GM12878 (cell line): ENCODE data around the gene MEG3.
A peak's percentile ranks its signal among the peaks of the same experiment; 100 is the strongest.

Source experiments
- CBX5 ChIP-seq: sonication (generic); IDR thresholded peaks from 2 replicates; pipeline ENCODE4 v1.6.1; 2016; ENCODE audit warnings: low read depth, moderate library complexity, mild to moderate bottlenecking, inconsistent platforms
- E2F4 ChIP-seq: IDR thresholded peaks from 2 replicates; pipeline ENCODE4 v1.6.1; 2012; ENCODE audit warnings: low read depth, low read length, improper control_type of control experiment
- EZH2 ChIP-seq: IDR thresholded peaks from 2 replicates; pipeline ENCODE4 v1.6.1; 2012; ENCODE audit warnings: low read depth, mild to moderate bottlenecking, control low read depth, inconsistent platforms, low read length, borderline replicate concordance; ENCODE audit not compliant: control insufficient read depth
- IRF3 ChIP-seq: fragments of 450-650 bp; IDR thresholded peaks from 2 replicates; pipeline ENCODE4 v1.6.1; 2014; ENCODE audit warnings: mild to moderate bottlenecking
- POLR2A ChIP-seq: IDR thresholded peaks from 2 replicates; pipeline ENCODE4 v1.6.1; 2011; ENCODE audit warnings: low read depth, mild to moderate bottlenecking, low read length
- POLR2AphosphoS5 ChIP-seq: IDR thresholded peaks from 2 replicates; pipeline ENCODE4 v1.6.1; 2011; ENCODE audit warnings: mild to moderate bottlenecking, low read length, inconsistent platforms
- RELA ChIP-seq: fragments of 450-650 bp; IDR thresholded peaks from 2 replicates; pipeline ENCODE4 v1.8.0; 2014; ENCODE audit warnings: borderline replicate concordance; ENCODE audit not compliant: partially characterized antibody
- SRF ChIP-seq, 2 experiments: IDR thresholded peaks; 2 replicates each; pipeline ENCODE4 v1.6.1; 2011; ENCODE audit warnings: low read depth in 2 of 2, low read length in 2 of 2, mild to moderate bottlenecking in 1 of 2, moderate library complexity in 1 of 2
- SUZ12 ChIP-seq: fragments of 200-600 bp; sonication (generic); IDR thresholded peaks from one replicate; pipeline ENCODE4 v1.6.1; 2018; ENCODE audit warnings: antibody characterized with exemption, mild to moderate bottlenecking; ENCODE audit not compliant: unreplicated experiment
- ZNF207 ChIP-seq: fragments of 450-650 bp; IDR thresholded peaks from 2 replicates; pipeline ENCODE4 v1.6.1; 2014; ENCODE audit warnings: antibody characterized with exemption, mild to moderate bottlenecking, borderline replicate concordance
- TF ChIP-seq, protein P1 (sequence below), 3 experiments: IDR thresholded peaks in 2 of 3; conservative IDR thresholded peaks in 1 of 3; 2 replicates each; pipeline ENCODE4 v1.5.1; 2011; ENCODE audit warnings: low read depth in 3 of 3, low read length in 3 of 3, mild to moderate bottlenecking in 3 of 3, control low read depth in 2 of 3, moderate library complexity in 2 of 3, inconsistent platforms in 1 of 3, mixed read lengths in 1 of 3; ENCODE audit not compliant: control insufficient read depth in 2 of 3, insufficient read depth in 1 of 3; ENCODE audit errors: extremely low read depth in 1 of 3

- TF ChIP-seq, protein P1, sequence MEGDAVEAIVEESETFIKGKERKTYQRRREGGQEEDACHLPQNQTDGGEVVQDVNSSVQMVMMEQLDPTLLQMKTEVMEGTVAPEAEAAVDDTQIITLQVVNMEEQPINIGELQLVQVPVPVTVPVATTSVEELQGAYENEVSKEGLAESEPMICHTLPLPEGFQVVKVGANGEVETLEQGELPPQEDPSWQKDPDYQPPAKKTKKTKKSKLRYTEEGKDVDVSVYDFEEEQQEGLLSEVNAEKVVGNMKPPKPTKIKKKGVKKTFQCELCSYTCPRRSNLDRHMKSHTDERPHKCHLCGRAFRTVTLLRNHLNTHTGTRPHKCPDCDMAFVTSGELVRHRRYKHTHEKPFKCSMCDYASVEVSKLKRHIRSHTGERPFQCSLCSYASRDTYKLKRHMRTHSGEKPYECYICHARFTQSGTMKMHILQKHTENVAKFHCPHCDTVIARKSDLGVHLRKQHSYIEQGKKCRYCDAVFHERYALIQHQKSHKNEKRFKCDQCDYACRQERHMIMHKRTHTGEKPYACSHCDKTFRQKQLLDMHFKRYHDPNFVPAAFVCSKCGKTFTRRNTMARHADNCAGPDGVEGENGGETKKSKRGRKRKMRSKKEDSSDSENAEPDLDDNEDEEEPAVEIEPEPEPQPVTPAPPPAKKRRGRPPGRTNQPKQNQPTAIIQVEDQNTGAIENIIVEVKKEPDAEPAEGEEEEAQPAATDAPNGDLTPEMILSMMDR (IDR thresholded peaks at IDR 0.05 in 2 of 3, conservative IDR thresholded peaks at IDR 0.05 in 1 of 3; ENCODE audit: control insufficient read depth in 2 of 3, extremely low read depth in 1 of 3, insufficient read depth in 1 of 3, low read depth in 3 of 3, low read length in 3 of 3), result peak; percentile 6 to 29 (median 13); a peak in 1 of 6 replicates
- TF ChIP-seq SUZ12 (no peak), RELA (no peak), CBX5 (no peak), POLR2AphosphoS5 (no peak), EZH2 (no peak), SRF (IDR thresholded peaks at IDR 0.05; ENCODE audit: low read depth in 2 of 2, low read length in 2 of 2) (no peak), POLR2A (no peak), E2F4 (no peak), IRF3 (no peak), ZNF207 (no peak)
Measured at GRCh38 chr14:100906420-100906819, 80.5 kb downstream of the MEG3 start.
